Body of pancreas (tissue), 4 donors: Measurements from ENCODE around the gene CST9. TPM values are rescaled to one million over a fixed set of nuclear protein-coding genes. Genes with fewer than 3 reads are reported as not detected.

Source experiments
- ATAC-seq: fragments of 150-250 bp; one replicate; pipeline ENCODE4 v1.9.1; 2016
- DNase-seq, 4 donors: peaks; one replicate each; pipeline ENCODE4 v3.0.0-alpha.2; 2019
- H3K27ac ChIP-seq, 4 donors: fragments of 200-600 bp; sonication (generic); 1 replicate in 3 of 4; 2 replicates in 1 of 4; pipeline versions ENCODE4 v1.5.1 to v1.6.1; 2016 to 2019; ENCODE audit warnings: mild to moderate bottlenecking in 1 of 4, mixed read lengths in 1 of 4, moderate library complexity in 1 of 4
- H3K27me3 ChIP-seq, 2 donors: fragments of 200-600 bp; sonication (generic); one replicate each; pipeline ENCODE4 v1.6.0; 2016; ENCODE audit warnings: mild to moderate bottlenecking in 1 of 2
- H3K36me3 ChIP-seq, 2 donors: fragments of 200-600 bp; sonication (generic); replicated peaks in 1 of 2; 2 replicates each; pipeline ENCODE4 v1.5.1; 2016; ENCODE audit warnings: low read depth in 2 of 2; ENCODE audit not compliant: insufficient read depth in 1 of 2
- H3K4me1 ChIP-seq: fragments of 200-600 bp; sonication (generic); one replicate; pipeline ENCODE4 v1.6.0; 2016
- H3K4me3 ChIP-seq, 2 donors: fragments of 200-600 bp; sonication (generic); 1 replicate in 1 of 2; 2 replicates in 1 of 2; pipeline ENCODE4 v1.5.1; 2016 to 2019
- H3K9me3 ChIP-seq, 3 donors: fragments of 200-600 bp; sonication (generic); 1 replicate in 2 of 3; 2 replicates in 1 of 3; pipeline ENCODE4 v1.5.1; 2016
- CTCF ChIP-seq, 7 experiments: fragments of 450-650 bp in 4 of 7; fragments of 200-600 bp in 3 of 7; sonication (generic) in 3 of 7; IDR thresholded peaks; one replicate each; pipeline ENCODE4 v1.5.1; 2016 to 2019; ENCODE audit warnings: antibody characterized with exemption in 7 of 7
- POLR2A ChIP-seq, 3 donors: fragments of 450-650 bp; IDR thresholded peaks; one replicate each; pipeline ENCODE4 v1.6.1; 2016; ENCODE audit warnings: antibody characterized with exemption in 3 of 3, mild to moderate bottlenecking in 2 of 3
- WGBS, 2 donors: methylation state at CpG; one replicate each; pipeline ENCODE4 v1.1.5; 2017; 5-methylcytosine and 5-hydroxymethylcytosine counted together
- intact Hi-C: fragments of 100-400 bp; cut with DNase I; formaldehyde crosslinking; loops from one replicate; pipeline ENCODE4 v1.15.1; 2023
- total RNA-seq, 2 donors: library from RNA; depleted of rRNA; stranded (reverse); fragments of >200 nt; gene quantifications; one replicate each; pipeline ENCODE4 v1.1.0, GENCODE V29; 2016

Gene CST9
- total RNA-seq, 2 donors from 2014 or later: 3.6 TPM; not detected in 1

- Histone ChIP-seq H3K27me3 (no peaks in the 10 kb centered on the region), H3K4me3 (no peak overlapping the region), H3K9me3 (no peaks in the 10 kb centered on the region), H3K36me3 (peaks cover 0 to 3% of the 10 kb centered on the region in 2 donors), H3K27ac (no peak overlapping the region), H3K4me1 (peaks cover 26% of the 10 kb centered on the region)
- ATAC-seq (no peak), DNase-seq (no peak)
- 68 to 76% methylated on average over 6 to 12 of the region's 12 CpGs for WGBS, 2 donors
- intact Hi-C loops: no loop called here
- TF ChIP-seq POLR2A (IDR thresholded peaks at IDR 0.05) (no peak), CTCF (IDR thresholded peaks at IDR 0.05) (no peak)
These were observed 29.5 kb upstream of the CST9 start for GRCh38 chr20:23634985-23635767.

- no peak for ATAC-seq
- Histone ChIP-seq H3K4me1 (peaks cover 26% of the 10 kb centered on the region), H3K4me3 (no peak overlapping the region), H3K27me3 (no peaks in the 10 kb centered on the region), H3K9me3 (no peaks in the 10 kb centered on the region), H3K27ac (no peak overlapping the region), H3K36me3 (peaks cover 0 to 3% of the 10 kb centered on the region in 2 donors)
- intact Hi-C loops: no loop called here
- DNase-seq: no peak
- TF ChIP-seq CTCF (IDR thresholded peaks at IDR 0.05) (no peak), POLR2A (IDR thresholded peaks at IDR 0.05) (no peak)
- 84 to 86% methylated on average over 7 to 8 of the region's 8 CpGs for WGBS, 2 donors
These were observed 28.5 kb upstream of the CST9 start for GRCh38 chr20:23634044-23634801.

GRCh38 chr20:23632711-23633573, 27.2 kb upstream of the CST9 start:
- H3K27me3 ChIP-seq: no peaks in the 10 kb centered on the region
- ATAC-seq (no peak), DNase-seq (no peak)
- peaks cover 0 to 3% of the 10 kb centered on the region in 2 donors for H3K36me3 ChIP-seq
- no peaks in the 10 kb centered on the region for H3K9me3 ChIP-seq
- WGBS, 2 donors: 73 to 76% methylated on average over 6 to 8 of the region's 8 CpGs
- peaks cover 26% of the 10 kb centered on the region for H3K4me1 ChIP-seq
- H3K27ac ChIP-seq: no peak overlapping the region
- H3K4me3 ChIP-seq: no peak overlapping the region
- intact Hi-C loops: no loop called here
- TF ChIP-seq CTCF (IDR thresholded peaks at IDR 0.05) (no peak), POLR2A (IDR thresholded peaks at IDR 0.05) (no peak)

GRCh38 chr20:23631981-23632710, 26.4 kb upstream of the CST9 start:
- 71 to 89% methylated on average over 9 to 12 of the region's 12 CpGs for WGBS, 2 donors
- TF ChIP-seq CTCF (IDR thresholded peaks at IDR 0.05) (no peak), POLR2A (IDR thresholded peaks at IDR 0.05) (no peak)
- Histone ChIP-seq H3K4me3 (no peak overlapping the region), H3K27me3 (no peaks in the 10 kb centered on the region), H3K4me1 (peaks cover 26% of the 10 kb centered on the region), H3K36me3 (peaks cover 0 to 3% of the 10 kb centered on the region in 2 donors), H3K27ac (no peak overlapping the region), H3K9me3 (no peaks in the 10 kb centered on the region)
- intact Hi-C loops: no loop called here
- no peak for ATAC-seq
- DNase-seq: no peak
